ENCODE data around the gene ATIC.

The ATIC gene

DNA sequence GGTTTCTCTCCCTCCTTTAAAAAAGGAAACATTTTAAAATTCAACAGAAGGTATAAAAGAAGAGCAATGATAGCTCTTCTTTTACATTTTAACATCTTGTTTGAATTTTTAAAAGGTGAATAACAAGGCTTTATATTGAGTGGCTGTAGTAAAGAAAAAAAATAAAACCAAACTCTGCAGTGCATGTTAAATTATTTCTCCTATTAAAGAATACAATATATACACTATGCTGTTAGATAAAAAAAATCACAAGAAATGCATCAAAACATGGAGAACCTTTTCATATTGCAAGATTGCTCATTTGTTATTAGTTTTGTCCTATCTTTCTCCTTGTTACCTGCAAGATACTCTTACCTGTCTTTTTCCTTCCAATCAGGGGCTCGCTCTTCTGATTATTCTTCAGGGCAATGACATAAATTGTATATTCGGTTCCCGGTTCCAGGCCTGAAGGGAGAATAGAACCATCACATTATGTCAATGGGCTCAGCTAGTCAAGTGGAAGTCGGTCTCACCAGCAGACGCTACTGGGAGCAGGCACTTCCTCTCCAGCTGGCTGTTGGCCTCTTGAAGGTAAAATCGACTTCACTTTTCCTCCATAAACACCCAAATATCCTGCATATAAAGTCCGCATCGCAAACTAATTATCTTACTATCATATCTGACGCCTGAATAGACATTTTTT, 61.2 kb downstream of the ATIC start:
- TF ChIP-seq EP300 (IDR thresholded peaks at IDR 0.05; ENCODE audit: borderline replicate concordance) (no peak), CEBPB (IDR thresholded peaks at IDR 0.05) (no peak), EGR1 (IDR thresholded peaks at IDR 0.05) (no peak), ZBTB7A (IDR thresholded peaks at IDR 0.05; ENCODE audit: low read depth) (no peak), NFIC (IDR thresholded peaks at IDR 0.05) (no peak), USF1 (IDR thresholded peaks at IDR 0.05) (no peak), MAX (IDR thresholded peaks at IDR 0.05) (no peak), FOXM1 (IDR thresholded peaks at IDR 0.05; ENCODE audit: borderline replicate concordance, low read depth) (no peak), YY1 (IDR thresholded peaks at IDR 0.05; ENCODE audit: low read depth) (no peak), TAF1 (IDR thresholded peaks at IDR 0.05; ENCODE audit: low read depth) (no peak), CREB1 (IDR thresholded peaks at IDR 0.05; ENCODE audit: low read depth) (no peak), RAD21 (IDR thresholded peaks at IDR 0.05; ENCODE audit: low read depth) (no peak), TEAD4 (IDR thresholded peaks at IDR 0.05) (no peak), TCF12 (IDR thresholded peaks at IDR 0.05; ENCODE audit: low read depth) (no peak)
- TF ChIP-seq, protein P1, sequence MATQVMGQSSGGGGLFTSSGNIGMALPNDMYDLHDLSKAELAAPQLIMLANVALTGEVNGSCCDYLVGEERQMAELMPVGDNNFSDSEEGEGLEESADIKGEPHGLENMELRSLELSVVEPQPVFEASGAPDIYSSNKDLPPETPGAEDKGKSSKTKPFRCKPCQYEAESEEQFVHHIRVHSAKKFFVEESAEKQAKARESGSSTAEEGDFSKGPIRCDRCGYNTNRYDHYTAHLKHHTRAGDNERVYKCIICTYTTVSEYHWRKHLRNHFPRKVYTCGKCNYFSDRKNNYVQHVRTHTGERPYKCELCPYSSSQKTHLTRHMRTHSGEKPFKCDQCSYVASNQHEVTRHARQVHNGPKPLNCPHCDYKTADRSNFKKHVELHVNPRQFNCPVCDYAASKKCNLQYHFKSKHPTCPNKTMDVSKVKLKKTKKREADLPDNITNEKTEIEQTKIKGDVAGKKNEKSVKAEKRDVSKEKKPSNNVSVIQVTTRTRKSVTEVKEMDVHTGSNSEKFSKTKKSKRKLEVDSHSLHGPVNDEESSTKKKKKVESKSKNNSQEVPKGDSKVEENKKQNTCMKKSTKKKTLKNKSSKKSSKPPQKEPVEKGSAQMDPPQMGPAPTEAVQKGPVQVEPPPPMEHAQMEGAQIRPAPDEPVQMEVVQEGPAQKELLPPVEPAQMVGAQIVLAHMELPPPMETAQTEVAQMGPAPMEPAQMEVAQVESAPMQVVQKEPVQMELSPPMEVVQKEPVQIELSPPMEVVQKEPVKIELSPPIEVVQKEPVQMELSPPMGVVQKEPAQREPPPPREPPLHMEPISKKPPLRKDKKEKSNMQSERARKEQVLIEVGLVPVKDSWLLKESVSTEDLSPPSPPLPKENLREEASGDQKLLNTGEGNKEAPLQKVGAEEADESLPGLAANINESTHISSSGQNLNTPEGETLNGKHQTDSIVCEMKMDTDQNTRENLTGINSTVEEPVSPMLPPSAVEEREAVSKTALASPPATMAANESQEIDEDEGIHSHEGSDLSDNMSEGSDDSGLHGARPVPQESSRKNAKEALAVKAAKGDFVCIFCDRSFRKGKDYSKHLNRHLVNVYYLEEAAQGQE (IDR thresholded peaks at IDR 0.05; ENCODE audit: low read depth): no peak

DNA sequence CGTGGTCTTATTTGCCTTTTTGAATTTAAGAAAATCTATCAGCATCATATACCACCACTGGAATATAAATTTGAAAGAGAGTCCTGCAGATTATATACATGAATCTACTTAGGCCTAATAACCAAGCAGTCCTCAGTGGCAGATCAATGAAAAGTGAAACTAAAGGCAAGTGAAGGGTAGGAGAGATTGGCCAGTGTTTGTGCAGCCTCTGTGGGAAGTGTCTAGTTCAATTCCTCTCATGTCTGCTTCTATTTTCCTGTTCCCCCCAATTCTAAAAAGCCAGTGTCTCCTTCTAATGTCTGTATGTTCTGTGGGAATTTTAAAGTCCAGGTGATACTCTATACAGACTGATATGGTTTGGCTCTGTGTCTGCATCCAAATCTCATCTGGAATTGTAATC, 62.1 kb downstream of the ATIC start:
- TF ChIP-seq TCF12 (IDR thresholded peaks at IDR 0.05; ENCODE audit: low read depth) (no peak), EGR1 (IDR thresholded peaks at IDR 0.05) (no peak), MAX (IDR thresholded peaks at IDR 0.05) (no peak), USF1 (IDR thresholded peaks at IDR 0.05) (no peak), NFIC (IDR thresholded peaks at IDR 0.05) (no peak), ZBTB7A (IDR thresholded peaks at IDR 0.05; ENCODE audit: low read depth) (no peak), EP300 (IDR thresholded peaks at IDR 0.05; ENCODE audit: borderline replicate concordance) (no peak), RAD21 (IDR thresholded peaks at IDR 0.05; ENCODE audit: low read depth) (no peak), TEAD4 (IDR thresholded peaks at IDR 0.05) (no peak), TAF1 (IDR thresholded peaks at IDR 0.05; ENCODE audit: low read depth) (no peak), CEBPB (IDR thresholded peaks at IDR 0.05) (no peak), FOXM1 (IDR thresholded peaks at IDR 0.05; ENCODE audit: borderline replicate concordance, low read depth) (no peak), YY1 (IDR thresholded peaks at IDR 0.05; ENCODE audit: low read depth) (no peak)
- TF ChIP-seq, protein P1 (IDR thresholded peaks at IDR 0.05; ENCODE audit: low read depth): no peak

DNA sequence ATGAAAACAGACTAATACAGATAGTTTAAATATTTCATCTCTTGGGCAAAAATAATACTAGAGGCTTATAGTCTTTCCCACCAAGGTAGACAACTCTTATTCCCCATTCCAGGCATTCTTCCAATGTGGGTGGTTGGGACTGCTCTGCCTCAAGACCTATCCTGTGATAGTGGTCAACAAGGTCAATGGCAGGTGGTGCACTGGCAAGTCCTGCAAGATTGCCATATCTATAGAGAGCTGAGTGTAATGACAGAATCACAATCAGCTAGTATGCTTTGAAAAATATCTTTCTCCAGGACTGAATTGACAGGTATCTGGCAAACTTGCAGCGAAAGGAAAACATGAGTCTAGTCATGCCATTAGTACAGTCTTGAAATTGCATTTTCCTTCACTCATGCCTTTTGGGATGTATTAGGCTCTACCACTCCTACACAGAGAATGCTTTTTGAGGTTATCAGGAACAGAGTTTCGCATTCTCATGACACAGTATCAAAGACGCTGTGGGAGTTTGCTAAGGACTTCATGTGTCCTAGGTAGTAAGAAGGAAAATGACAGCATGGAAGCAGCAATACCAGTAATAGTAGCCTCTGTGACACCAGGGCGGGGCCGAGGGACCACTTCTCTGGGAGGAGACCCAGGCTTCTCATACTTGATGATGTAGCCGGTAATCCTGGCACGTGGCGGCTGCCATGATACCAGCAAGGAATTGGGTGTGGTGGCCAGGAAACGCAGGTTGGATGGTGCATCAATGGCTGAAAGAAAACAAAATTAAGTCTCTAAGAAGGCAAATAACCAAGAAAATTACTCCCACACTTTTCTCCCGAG, 63.0 kb downstream of the ATIC start:
- TF ChIP-seq EP300 (IDR thresholded peaks at IDR 0.05; ENCODE audit: borderline replicate concordance) (no peak), ZBTB7A (IDR thresholded peaks at IDR 0.05; ENCODE audit: low read depth) (no peak), TEAD4 (IDR thresholded peaks at IDR 0.05) (no peak), FOXM1 (IDR thresholded peaks at IDR 0.05; ENCODE audit: borderline replicate concordance, low read depth) (no peak), USF1 (IDR thresholded peaks at IDR 0.05) (no peak), EGR1 (IDR thresholded peaks at IDR 0.05) (no peak), MAX (IDR thresholded peaks at IDR 0.05) (no peak), CREB1 (IDR thresholded peaks at IDR 0.05; ENCODE audit: low read depth) (no peak), YY1 (IDR thresholded peaks at IDR 0.05; ENCODE audit: low read depth) (no peak), CEBPB (IDR thresholded peaks at IDR 0.05) (no peak), RAD21 (IDR thresholded peaks at IDR 0.05; ENCODE audit: low read depth) (no peak), NFIC (IDR thresholded peaks at IDR 0.05) (no peak), TCF12 (IDR thresholded peaks at IDR 0.05; ENCODE audit: low read depth) (no peak), TAF1 (IDR thresholded peaks at IDR 0.05; ENCODE audit: low read depth) (no peak)
- TF ChIP-seq, protein P1 (IDR thresholded peaks at IDR 0.05; ENCODE audit: low read depth): no peak

Measured in Ishikawa (cell line).